ENCODE data around the gene HIPK1.
"Not testable (repeated sequence)": the region's sequence is repeated elsewhere in the genome, so short reads cannot be mapped to it uniquely, and the experiment has no call there.

HIPK1 gene

GRCh38 chr1:113943028-113943811 lies 14.1 kb downstream of the HIPK1 start:
- DNase-seq (ENCODE audit: low read depth in 3 of 3): no peak

GRCh38 chr1:113945329-113945728 lies 16.2 kb downstream of the HIPK1 start:
- DNase-seq (ENCODE audit: low read depth in 3 of 3): no peak

- no peak for DNase-seq (ENCODE audit: low read depth in 3 of 3)
Observed at GRCh38 chr1:113946112-113946511, 17.0 kb downstream of the HIPK1 start.

- no peak for DNase-seq (ENCODE audit: low read depth in 3 of 3)
Observed at GRCh38 chr1:113946678-113947387, 17.7 kb downstream of the HIPK1 start.

- no peak for DNase-seq (ENCODE audit: low read depth in 3 of 3)
Observed at GRCh38 chr1:113947388-113948107, 18.4 kb downstream of the HIPK1 start.

- DNase-seq (ENCODE audit: low read depth in 3 of 3): not testable (repeated sequence)
Observed at GRCh38 chr1:113948151-113948550, 19.0 kb downstream of the HIPK1 start.

- DNase-seq (ENCODE audit: low read depth in 3 of 3): no peak
Observed at GRCh38 chr1:113949007-113949406, 19.9 kb downstream of the HIPK1 start.

GRCh38 chr1:113950908-113951307 lies 21.8 kb downstream of the HIPK1 start:
- DNase-seq (ENCODE audit: low read depth in 3 of 3): no peak

- DNase-seq (ENCODE audit: low read depth in 3 of 3): no peak
Observed at GRCh38 chr1:113951719-113952118, 22.6 kb downstream of the HIPK1 start.

- DNase-seq (ENCODE audit: low read depth in 3 of 3): no peak
Observed at GRCh38 chr1:113957984-113958383, 28.9 kb downstream of the HIPK1 start.

GRCh38 chr1:113958691-113959090 lies 29.6 kb downstream of the HIPK1 start:
- no peak for DNase-seq (ENCODE audit: low read depth in 3 of 3)

- no peak for DNase-seq (ENCODE audit: low read depth in 3 of 3)
Observed at GRCh38 chr1:113963281-113963906, 34.3 kb downstream of the HIPK1 start.

GRCh38 chr1:113965703-113966412 lies 36.7 kb downstream of the HIPK1 start:
- DNase-seq (ENCODE audit: low read depth in 3 of 3): no peak

GRCh38 chr1:113972954-113973353 lies 43.8 kb downstream of the HIPK1 start:
- DNase-seq (ENCODE audit: low read depth in 3 of 3): no peak

- DNase-seq (ENCODE audit: low read depth in 3 of 3): no peak
Observed at GRCh38 chr1:113975211-113975895, 46.2 kb downstream of the HIPK1 start.

GRCh38 chr1:113976609-113977278 lies 47.6 kb downstream of the HIPK1 start:
- DNase-seq (ENCODE audit: low read depth in 3 of 3): no peak

- DNase-seq (ENCODE audit: low read depth in 3 of 3): no peak
Observed at GRCh38 chr1:113977906-113978305, 48.8 kb downstream of the HIPK1 start.

- DNase-seq (ENCODE audit: low read depth in 3 of 3): peak; percentile 9 to 46 (median 22)
Observed at GRCh38 chr1:113978863-113979702, 50.0 kb downstream of the HIPK1 start, which contains the start of gene OLFML3. TSS of gene OLFML3 (plus strand) at chr1:113979474. CDS start at chr1:113979517, 43 bp downstream.

- DNase-seq (ENCODE audit: low read depth in 3 of 3): no peak
Observed at GRCh38 chr1:113980110-113980509, 51.0 kb downstream of the HIPK1 start.

All from stimulated activated CD4-positive, alpha-beta T cell treated with anti-CD3 and anti-CD28 coated beads, TNF-alpha, amount 100 ng/mL, for 24 hours (primary cell).